Measurements from ENCODE around the gene GATAD2A. TPM values are rescaled to one million over a fixed set of nuclear protein-coding genes. Genes with fewer than 3 reads are reported as not detected.
A peak's percentile ranks its signal among the peaks of the same experiment; 100 is the strongest.

Gene GATAD2A
- polyA plus RNA-seq, 1 experiment: 22.0 TPM

- no peak for DNase-seq (ENCODE audit: low read depth, low spot score)
Observed at GRCh38 chr19:19403373-19403901, 2.0 kb upstream of the GATAD2A start.

DNA sequence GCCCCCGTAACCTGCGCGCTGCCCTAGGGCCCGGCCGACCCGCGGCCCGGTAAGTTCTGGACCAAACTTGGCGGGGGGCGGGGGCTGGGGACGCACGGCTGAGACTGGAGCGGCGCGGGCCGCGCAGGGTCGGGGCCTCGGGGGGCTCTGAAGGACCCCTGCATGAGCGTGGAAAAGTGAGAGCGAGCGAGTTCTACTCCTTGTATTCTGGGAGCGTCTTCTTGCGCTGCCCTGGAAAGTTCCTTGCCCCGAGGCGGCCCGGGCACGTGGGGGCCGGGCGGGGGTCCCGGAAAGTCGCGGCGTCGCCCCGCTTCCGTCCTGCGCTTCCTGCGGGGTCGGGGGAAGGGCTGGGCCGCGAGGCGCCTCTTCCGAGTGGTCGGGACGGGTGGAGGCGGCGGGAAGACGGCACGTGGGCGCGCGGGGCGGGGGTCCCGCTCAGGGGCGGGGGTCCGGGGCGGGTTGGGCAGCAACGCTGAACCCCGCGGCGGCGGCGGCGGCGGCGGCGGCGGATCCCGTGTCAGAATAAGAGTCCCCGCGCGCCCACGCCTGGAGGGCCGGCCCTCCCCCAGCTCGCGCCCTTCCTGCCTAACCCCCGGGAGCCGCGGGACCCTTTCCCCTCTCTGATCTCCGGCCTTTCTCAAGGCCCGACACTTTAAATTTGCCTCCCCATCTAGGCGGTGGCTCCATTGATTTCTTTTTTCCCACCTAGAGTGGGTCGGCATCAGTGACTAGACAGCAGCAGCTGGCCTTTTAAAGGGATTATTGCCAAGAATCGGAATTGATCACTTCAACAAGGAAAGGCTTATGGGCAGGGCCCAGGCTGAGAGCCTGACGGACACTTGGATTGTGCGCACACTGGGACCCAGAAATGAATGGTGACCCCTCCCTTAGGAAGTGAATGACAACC lies 749 bp downstream of the GATAD2A start:
- POLR2A ChIA-PET: interaction anchor here (0.6 to 1.5 kb wide), 11 partner anchors 9 to 849 kb away, joined by 3 to 11 read pairs (median 3); partner anchors contain the start of gene KXD1
- TF ChIP-seq CTCF (IDR thresholded peaks at IDR 0.05; ENCODE audit: low read depth, low read length): no peak

More at GRCh38 chr19:19403373-19403901, 2.0 kb upstream of the GATAD2A start:
- H3K4me3 ChIP-seq (ENCODE audit: low read depth, low read length): no peak overlapping the region
- ChIA-PET POLR2A (interaction anchor here (0.9 kb wide), 1 partner anchor 18 kb away, joined by 3 read pairs; no protein-coding TSS in a partner anchor), CTCF (interaction anchor here (1.3 to 6.0 kb wide), 2 partner anchors 18 to 87 kb away, joined by 3 to 26 read pairs; no protein-coding TSS in a partner anchor)
- no peak for TF ChIP-seq CTCF (IDR thresholded peaks at IDR 0.05; ENCODE audit: low read depth, low read length)
- no peaks in the 10 kb centered on the region for H3K27me3 ChIP-seq (ENCODE audit: control insufficient read depth, insufficient read depth, low read length)
- H3K9me3 ChIP-seq (ENCODE audit: control insufficient read depth, insufficient read depth, low read length): no peaks in the 10 kb centered on the region
- peak overlapping the region; percentile 11 for H3K27ac ChIP-seq (ENCODE audit: low read depth, low read length)

DNA sequence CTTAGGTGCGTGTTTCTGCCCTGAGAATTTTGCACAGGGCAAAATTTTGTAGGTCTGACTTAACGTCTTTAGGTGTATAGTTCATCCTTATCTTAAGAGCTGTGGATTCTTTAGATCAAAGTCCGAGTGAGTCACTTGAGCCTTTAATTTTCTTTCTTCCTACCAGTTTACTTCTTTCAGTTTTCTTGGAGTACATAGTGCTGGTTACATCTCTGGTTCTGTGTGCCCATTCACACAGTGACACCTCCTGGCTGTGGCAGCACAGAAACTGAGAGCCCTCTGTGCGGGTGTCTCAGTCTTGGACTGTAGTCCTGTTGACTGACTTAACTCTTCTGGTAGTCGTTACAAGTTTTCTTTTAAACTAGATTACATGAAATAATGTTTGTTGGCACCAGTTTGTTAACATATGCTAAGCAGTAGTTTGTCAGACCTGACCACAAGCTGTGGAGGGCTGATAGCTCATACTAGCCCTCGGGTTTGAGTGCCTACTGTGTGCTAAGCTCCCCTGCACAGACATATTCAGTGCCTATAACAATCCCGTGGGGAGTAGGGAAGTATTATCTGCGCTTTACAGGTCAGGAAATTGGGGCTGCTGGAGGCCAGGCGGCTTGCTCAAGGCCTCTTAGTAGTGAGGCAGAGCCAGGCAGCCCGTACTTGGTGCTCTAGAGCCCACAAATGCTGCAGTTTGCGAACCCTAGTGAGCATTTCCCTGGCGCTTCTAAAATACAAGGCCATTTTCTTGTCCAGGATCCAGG lies 1.6 kb downstream of the GATAD2A start:
- no peak for DNase-seq (ENCODE audit: low read depth, low spot score)
- ChIA-PET CTCF (interaction anchor here (6.0 kb wide), 1 partner anchor 84 kb away, joined by 26 read pairs; no protein-coding TSS in a partner anchor), POLR2A (interaction anchor here (0.5 to 1.2 kb wide), 3 partner anchors 13 to 407 kb away, joined by 3 to 11 read pairs (median 5); no protein-coding TSS in a partner anchor)
- Histone ChIP-seq H3K9me3 (ENCODE audit: control insufficient read depth, insufficient read depth, low read length) (no peaks in the 10 kb centered on the region), H3K4me3 (ENCODE audit: low read depth, low read length) (peak overlapping the region; percentile 71), H3K27me3 (ENCODE audit: control insufficient read depth, insufficient read depth, low read length) (no peaks in the 10 kb centered on the region), H3K27ac (ENCODE audit: low read depth, low read length) (peak overlapping the region; percentile 23)
- TF ChIP-seq CTCF (IDR thresholded peaks at IDR 0.05; ENCODE audit: low read depth, low read length): 0 out of 2 replicates have a peak, but pooled peaks have one; percentile 15

More for the DNA sequence above, 749 bp downstream of the GATAD2A start:
- Histone ChIP-seq H3K27me3 (ENCODE audit: control insufficient read depth, insufficient read depth, low read length) (no peaks in the 10 kb centered on the region), H3K9me3 (ENCODE audit: control insufficient read depth, insufficient read depth, low read length) (no peaks in the 10 kb centered on the region), H3K4me3 (ENCODE audit: low read depth, low read length) (peak overlapping the region; percentile 71), H3K27ac (ENCODE audit: low read depth, low read length) (peak overlapping the region; percentile 39)
- CTCF ChIA-PET: interaction anchor here (0.6 to 6.0 kb wide), 6 partner anchors 29 to 110 kb away, joined by 3 to 26 read pairs (median 3); partner anchors contain the start of gene NDUFA13
- no peak for DNase-seq (ENCODE audit: low read depth, low spot score)

DNA sequence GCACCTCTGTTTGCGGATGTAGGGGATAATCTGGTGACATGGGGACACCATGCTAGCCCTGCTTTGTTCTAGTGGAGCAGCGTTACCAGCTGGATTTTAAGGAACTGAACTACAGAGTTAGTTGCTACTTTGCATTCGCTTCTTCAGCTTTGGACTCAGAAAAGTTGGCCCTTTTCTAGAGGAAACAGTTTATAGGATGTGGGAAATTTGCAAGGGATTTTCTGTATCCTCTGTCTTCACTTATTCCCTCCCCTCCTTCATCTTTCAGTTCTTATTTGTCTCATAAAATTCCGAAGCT lies 2.1 kb downstream of the GATAD2A start:
- CTCF ChIA-PET: interaction anchor here (6.0 kb wide), 1 partner anchor 83 kb away, joined by 26 read pairs; no protein-coding TSS in a partner anchor
- H3K4me3 ChIP-seq (ENCODE audit: low read depth, low read length): peak overlapping the region; percentile 71

More for the DNA sequence above, 2.1 kb downstream of the GATAD2A start:
- Histone ChIP-seq H3K27ac (ENCODE audit: low read depth, low read length) (peak overlapping the region; percentile 23), H3K27me3 (ENCODE audit: control insufficient read depth, insufficient read depth, low read length) (no peaks in the 10 kb centered on the region), H3K9me3 (ENCODE audit: control insufficient read depth, insufficient read depth, low read length) (no peaks in the 10 kb centered on the region)
- TF ChIP-seq CTCF (IDR thresholded peaks at IDR 0.05; ENCODE audit: low read depth, low read length): no peak
- no peak for DNase-seq (ENCODE audit: low read depth, low spot score)
- POLR2A ChIA-PET: interaction anchor here (1.2 kb wide), 1 partner anchor 78 kb away, joined by 3 read pairs; no protein-coding TSS in a partner anchor

Data from AG04450 (cell line).